ENCODE data around the gene BTG3. TPM values are rescaled to one million over a fixed set of nuclear protein-coding genes. Genes with fewer than 3 reads are reported as not detected.

The BTG3 gene
- total RNA-seq, 1 experiment from 2014 or later: 76.8 TPM

DNA sequence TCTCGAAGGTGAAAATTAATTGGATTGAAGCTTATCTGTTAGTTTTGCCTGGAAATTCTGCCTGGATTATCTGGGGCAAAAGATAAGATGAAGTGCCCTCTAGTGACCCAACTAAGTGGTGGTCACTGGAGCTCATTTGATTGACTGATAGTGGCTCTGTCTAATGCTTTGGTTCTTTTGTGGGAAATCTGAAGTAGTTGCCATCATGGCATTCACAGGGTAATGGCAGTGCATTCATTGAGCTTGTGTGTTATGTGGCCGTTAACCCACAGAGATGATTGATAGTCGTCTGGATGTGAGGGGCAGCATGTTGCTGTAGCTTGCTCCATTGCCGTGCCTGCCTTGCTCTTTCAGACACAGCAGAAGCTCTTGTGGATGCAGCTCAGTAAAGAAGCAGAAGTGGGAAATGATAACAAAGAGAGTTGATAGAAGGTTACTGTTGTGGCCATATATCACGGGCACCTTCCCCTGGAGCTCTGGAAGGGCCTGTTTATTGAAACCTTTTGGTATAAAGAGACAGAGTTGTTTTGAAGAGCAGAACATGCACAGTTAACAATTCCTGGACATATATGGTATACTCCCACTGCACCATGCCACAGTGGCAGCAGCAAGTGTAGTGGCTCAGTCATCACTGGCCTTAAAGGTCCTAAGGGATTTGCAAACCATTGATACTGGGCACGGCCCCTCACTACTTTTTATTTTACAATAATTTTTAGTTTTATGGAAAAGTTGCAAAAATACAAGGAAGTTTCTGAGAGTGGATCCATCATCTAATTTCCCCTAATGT, 57.8 kb downstream of the BTG3 start:
- Histone ChIP-seq H3K27me3 (replicated peaks; ENCODE audit: insufficient read depth, low read depth, low read length, poor library complexity) (no peaks in the 10 kb centered on the region), H3K27ac (ENCODE audit: low read depth, low read length, poor library complexity, severe bottlenecking) (no peak overlapping the region), H3K4me1 (ENCODE audit: insufficient read depth, low read length, poor library complexity, severe bottlenecking) (no peaks in the 10 kb centered on the region), H3K9me3 (ENCODE audit: low read depth, low read length, poor library complexity, severe bottlenecking) (no peaks in the 10 kb centered on the region), H3K4me3 (ENCODE audit: low read depth, low read length, poor library complexity, severe bottlenecking) (no peak overlapping the region), H3K36me3 (ENCODE audit: insufficient read depth, low read length, poor library complexity, severe bottlenecking) (no peaks in the 10 kb centered on the region)
- DNase-seq (ENCODE audit: low spot score): no peak
- TF ChIP-seq CTCF (conservative IDR thresholded peaks at IDR 0.05; ENCODE audit: low read depth, low read length) (no peak), EZH2 (IDR thresholded peaks at IDR 0.05; ENCODE audit: borderline replicate concordance, low read depth, low read length, poor library complexity, severe bottlenecking) (no peak)
- no TSS peak for BruUV-seq (replicated peaks)
- ChIA-PET POLR2A (ENCODE audit: low non-redundant PET) (no interaction called here), CTCF (interaction anchor here (1.3 kb wide), 1 partner anchor 168 kb away, joined by 7 read pairs; no protein-coding TSS in a partner anchor)
- intact Hi-C loops (cut with micrococcal nuclease; ENCODE audit: unreplicated experiment): no loop called here

- H3K36me3 ChIP-seq (ENCODE audit: insufficient read depth, low read length, poor library complexity, severe bottlenecking): no peaks in the 10 kb centered on the region
- intact Hi-C loops (cut with micrococcal nuclease; ENCODE audit: unreplicated experiment): no loop called here
Observed at GRCh38 chr21:17554120-17554519, 58.6 kb downstream of the BTG3 start.

DNA sequence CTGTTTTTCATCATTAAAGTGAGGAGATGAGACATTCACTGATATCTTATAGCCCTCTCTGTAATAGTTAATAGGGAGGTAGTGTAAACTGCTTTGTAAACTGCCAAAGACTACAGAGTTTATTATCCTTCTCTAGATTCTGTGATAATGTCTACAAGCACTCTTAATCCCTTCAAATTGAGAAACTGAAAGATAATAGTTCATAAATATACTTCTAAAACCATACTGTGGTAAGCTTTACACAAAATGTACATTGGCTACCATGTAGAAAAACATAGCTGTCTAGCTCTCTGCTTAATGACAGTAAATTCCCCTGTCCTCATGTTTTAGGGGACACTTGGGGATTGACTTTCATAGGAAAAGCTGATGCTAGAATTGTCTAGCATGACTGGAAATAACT, 60.3 kb downstream of the BTG3 start:
- CTCF ChIA-PET: no interaction called here
- no TSS peak for BruUV-seq (replicated peaks)
- no peaks in the 10 kb centered on the region for H3K9me3 ChIP-seq (ENCODE audit: low read depth, low read length, poor library complexity, severe bottlenecking)
- H3K4me3 ChIP-seq (ENCODE audit: low read depth, low read length, poor library complexity, severe bottlenecking): no peak overlapping the region
- H3K36me3 ChIP-seq (ENCODE audit: insufficient read depth, low read length, poor library complexity, severe bottlenecking): no peaks in the 10 kb centered on the region
- intact Hi-C loops (cut with micrococcal nuclease; ENCODE audit: unreplicated experiment): no loop called here
- H3K27ac ChIP-seq (ENCODE audit: low read depth, low read length, poor library complexity, severe bottlenecking): no peak overlapping the region
- POLR2A ChIA-PET (ENCODE audit: low non-redundant PET): no interaction called here
- TF ChIP-seq EZH2 (IDR thresholded peaks at IDR 0.05; ENCODE audit: borderline replicate concordance, low read depth, low read length, poor library complexity, severe bottlenecking) (no peak), CTCF (conservative IDR thresholded peaks at IDR 0.05; ENCODE audit: low read depth, low read length) (no peak)
- no peaks in the 10 kb centered on the region for H3K27me3 ChIP-seq (replicated peaks; ENCODE audit: insufficient read depth, low read depth, low read length, poor library complexity)
- no peak for DNase-seq (ENCODE audit: low spot score)
- H3K4me1 ChIP-seq (ENCODE audit: insufficient read depth, low read length, poor library complexity, severe bottlenecking): no peaks in the 10 kb centered on the region

More at GRCh38 chr21:17554120-17554519, 58.6 kb downstream of the BTG3 start:
- BruUV-seq (replicated peaks): no TSS peak
- TF ChIP-seq CTCF (conservative IDR thresholded peaks at IDR 0.05; ENCODE audit: low read depth, low read length) (no peak), EZH2 (IDR thresholded peaks at IDR 0.05; ENCODE audit: borderline replicate concordance, low read depth, low read length, poor library complexity, severe bottlenecking) (no peak)
- Histone ChIP-seq H3K4me3 (ENCODE audit: low read depth, low read length, poor library complexity, severe bottlenecking) (no peak overlapping the region), H3K4me1 (ENCODE audit: insufficient read depth, low read length, poor library complexity, severe bottlenecking) (no peaks in the 10 kb centered on the region), H3K9me3 (ENCODE audit: low read depth, low read length, poor library complexity, severe bottlenecking) (no peaks in the 10 kb centered on the region), H3K27me3 (replicated peaks; ENCODE audit: insufficient read depth, low read depth, low read length, poor library complexity) (no peaks in the 10 kb centered on the region), H3K27ac (ENCODE audit: low read depth, low read length, poor library complexity, severe bottlenecking) (no peak overlapping the region)
- ChIA-PET CTCF (interaction anchor here (1.3 kb wide), 1 partner anchor 167 kb away, joined by 7 read pairs; no protein-coding TSS in a partner anchor), POLR2A (ENCODE audit: low non-redundant PET) (no interaction called here)
- no peak for DNase-seq (ENCODE audit: low spot score)

Measured in A673 (cell line).